ENCODE results near the gene IGSF23. TPM values are rescaled to one million over a fixed set of nuclear protein-coding genes. Genes with fewer than 3 reads are reported as not detected.
A peak's percentile ranks its signal among the peaks of the same experiment; 100 is the strongest.
"Not testable (repeated sequence)": the region's sequence is repeated elsewhere in the genome, so short reads cannot be mapped to it uniquely, and the experiment has no call there.

The IGSF23 gene
- total RNA-seq, 1 donor = not detected

GRCh38 chr19:44668985-44669764 is 55.8 kb downstream of the IGSF23 start:
- Histone ChIP-seq H3K27ac (ENCODE audit: low read depth, low read length) (no peak overlapping the region), H3K4me3 (ENCODE audit: insufficient read depth, low read length) (no peak overlapping the region), H3K4me2 (ENCODE audit: insufficient read depth, low read length) (no peak overlapping the region), H3K79me2 (ENCODE audit: insufficient read depth, low read length) (no peaks in the 10 kb centered on the region), H4K20me1 (ENCODE audit: insufficient read depth, low read length) (no peaks in the 10 kb centered on the region), H2AFZ (ENCODE audit: low read length) (no peak overlapping the region), H3K27me3 (ENCODE audit: insufficient read depth, low read length) (no peaks in the 10 kb centered on the region), H3K4me1 (ENCODE audit: insufficient read depth, low read length) (no peaks in the 10 kb centered on the region), H3K9me3 (ENCODE audit: low read depth, low read length) (no peaks in the 10 kb centered on the region), H3K36me3 (ENCODE audit: insufficient read depth, low read length) (peaks cover 4% of the 10 kb centered on the region)
- no peak for DNase-seq (ENCODE audit: insufficient read length, low spot score, missing footprints)
- TF ChIP-seq CTCF (IDR thresholded peaks at IDR 0.05; ENCODE audit: extremely low read depth, low read depth, low read length) = no peak

GRCh38 chr19:44670027-44670426 is 56.7 kb downstream of the IGSF23 start:
- H3K9me3 ChIP-seq (ENCODE audit: low read depth, low read length); H3K36me3 ChIP-seq (ENCODE audit: insufficient read depth, low read length); H3K4me2 ChIP-seq (ENCODE audit: insufficient read depth, low read length); H3K4me3 ChIP-seq (ENCODE audit: insufficient read depth, low read length); H4K20me1 ChIP-seq (ENCODE audit: insufficient read depth, low read length); H2AFZ ChIP-seq (ENCODE audit: low read length); H3K27ac ChIP-seq (ENCODE audit: low read depth, low read length); DNase-seq (ENCODE audit: insufficient read length, low spot score, missing footprints); H3K27me3 ChIP-seq (ENCODE audit: insufficient read depth, low read length); H3K79me2 ChIP-seq (ENCODE audit: insufficient read depth, low read length); H3K4me1 ChIP-seq (ENCODE audit: insufficient read depth, low read length): not testable (repeated sequence)

GRCh38 chr19:44671400-44671799 is 58.0 kb downstream of the IGSF23 start, which contains the start of gene CEACAM19:
Gene CEACAM19 (plus strand): TSS chr19:44671482. CDS start chr19:44671932, 450 bp downstream.
- H3K4me3 ChIP-seq (ENCODE audit: insufficient read depth, low read length) = no peak within 1 kb of the TSS
- DNase-seq (ENCODE audit: insufficient read length, low spot score, missing footprints) = peak; percentile 73

GRCh38 chr19:44672226-44672625 is 58.9 kb downstream of the IGSF23 start:
- no peaks in the 10 kb centered on the region for H3K27me3 ChIP-seq (ENCODE audit: insufficient read depth, low read length)
- no peaks in the 10 kb centered on the region for H3K79me2 ChIP-seq (ENCODE audit: insufficient read depth, low read length)
- peaks cover 5% of the 10 kb centered on the region for H3K4me1 ChIP-seq (ENCODE audit: insufficient read depth, low read length)
- DNase-seq (ENCODE audit: insufficient read length, low spot score, missing footprints) = no peak
- H4K20me1 ChIP-seq (ENCODE audit: insufficient read depth, low read length) = no peaks in the 10 kb centered on the region
- TF ChIP-seq CTCF (IDR thresholded peaks at IDR 0.05; ENCODE audit: extremely low read depth, low read depth, low read length) = no peak
- no peak overlapping the region for H3K4me2 ChIP-seq (ENCODE audit: insufficient read depth, low read length)
- H3K36me3 ChIP-seq (ENCODE audit: insufficient read depth, low read length) = no peaks in the 10 kb centered on the region
- no peak overlapping the region for H3K27ac ChIP-seq (ENCODE audit: low read depth, low read length)
- no peak overlapping the region for H2AFZ ChIP-seq (ENCODE audit: low read length)
- no peaks in the 10 kb centered on the region for H3K9me3 ChIP-seq (ENCODE audit: low read depth, low read length)
- no peak overlapping the region for H3K4me3 ChIP-seq (ENCODE audit: insufficient read depth, low read length)

More at GRCh38 chr19:44671400-44671799, 58.0 kb downstream of the IGSF23 start, which contains the start of gene CEACAM19:
- H3K27me3 ChIP-seq (ENCODE audit: insufficient read depth, low read length) = no peaks in the 10 kb centered on the region
- no peaks in the 10 kb centered on the region for H3K4me1 ChIP-seq (ENCODE audit: insufficient read depth, low read length)
- TF ChIP-seq CTCF (IDR thresholded peaks at IDR 0.05; ENCODE audit: extremely low read depth, low read depth, low read length) = no peak
- H3K36me3 ChIP-seq (ENCODE audit: insufficient read depth, low read length) = no peaks in the 10 kb centered on the region
- no peaks in the 10 kb centered on the region for H3K79me2 ChIP-seq (ENCODE audit: insufficient read depth, low read length)
- H3K9me3 ChIP-seq (ENCODE audit: low read depth, low read length) = no peaks in the 10 kb centered on the region
- H3K27ac ChIP-seq (ENCODE audit: low read depth, low read length) = no peak within 1 kb of the TSS
- H4K20me1 ChIP-seq (ENCODE audit: insufficient read depth, low read length) = no peaks in the 10 kb centered on the region
- no peak within 1 kb of the TSS for H3K4me2 ChIP-seq (ENCODE audit: insufficient read depth, low read length)
- no peak within 1 kb of the TSS for H2AFZ ChIP-seq (ENCODE audit: low read length)
